GM21528 (cell line): ENCODE measurements around the gene OPCML.

Source experiments
- ATAC-seq: cut with Tn5 transposase; IDR thresholded peaks from one replicate; pipeline ENCODE4 v1.9.1; 2021; ENCODE audit warnings: mild to moderate bottlenecking, moderate library complexity; ENCODE audit not compliant: unreplicated experiment, low FRiP score

OPCML gene

GRCh38 chr11:133381761-133382130 is 150.6 kb downstream of the OPCML start:
- ATAC-seq: no peak

GRCh38 chr11:133366147-133366546 is 166.2 kb downstream of the OPCML start:
- no peak for ATAC-seq

DNA sequence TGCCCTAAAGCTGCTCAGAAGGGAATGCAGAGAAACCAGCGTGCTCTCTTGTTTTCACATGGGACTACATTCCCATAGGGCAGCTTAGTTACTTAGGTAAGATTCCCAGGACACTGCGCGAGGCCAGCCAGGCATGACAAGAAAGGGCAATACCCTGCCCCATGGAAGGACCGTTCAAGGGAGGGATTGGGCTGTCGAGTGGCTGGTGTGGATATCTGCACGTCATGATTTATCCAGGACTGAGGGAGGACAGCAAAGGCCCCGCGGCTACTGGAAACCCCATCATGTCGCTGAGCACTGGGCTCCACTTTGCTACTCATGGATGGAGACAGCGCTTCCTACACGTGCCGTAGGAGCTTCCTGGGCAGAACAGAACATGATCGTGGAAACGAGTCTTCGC is 169.4 kb downstream of the OPCML start:
- ATAC-seq: no peak

GRCh38 chr11:133362156-133362555 is 170.1 kb downstream of the OPCML start:
- ATAC-seq: no peak

- ATAC-seq: no peak
Measured at GRCh38 chr11:133361689-133361994, 170.7 kb downstream of the OPCML start.

DNA sequence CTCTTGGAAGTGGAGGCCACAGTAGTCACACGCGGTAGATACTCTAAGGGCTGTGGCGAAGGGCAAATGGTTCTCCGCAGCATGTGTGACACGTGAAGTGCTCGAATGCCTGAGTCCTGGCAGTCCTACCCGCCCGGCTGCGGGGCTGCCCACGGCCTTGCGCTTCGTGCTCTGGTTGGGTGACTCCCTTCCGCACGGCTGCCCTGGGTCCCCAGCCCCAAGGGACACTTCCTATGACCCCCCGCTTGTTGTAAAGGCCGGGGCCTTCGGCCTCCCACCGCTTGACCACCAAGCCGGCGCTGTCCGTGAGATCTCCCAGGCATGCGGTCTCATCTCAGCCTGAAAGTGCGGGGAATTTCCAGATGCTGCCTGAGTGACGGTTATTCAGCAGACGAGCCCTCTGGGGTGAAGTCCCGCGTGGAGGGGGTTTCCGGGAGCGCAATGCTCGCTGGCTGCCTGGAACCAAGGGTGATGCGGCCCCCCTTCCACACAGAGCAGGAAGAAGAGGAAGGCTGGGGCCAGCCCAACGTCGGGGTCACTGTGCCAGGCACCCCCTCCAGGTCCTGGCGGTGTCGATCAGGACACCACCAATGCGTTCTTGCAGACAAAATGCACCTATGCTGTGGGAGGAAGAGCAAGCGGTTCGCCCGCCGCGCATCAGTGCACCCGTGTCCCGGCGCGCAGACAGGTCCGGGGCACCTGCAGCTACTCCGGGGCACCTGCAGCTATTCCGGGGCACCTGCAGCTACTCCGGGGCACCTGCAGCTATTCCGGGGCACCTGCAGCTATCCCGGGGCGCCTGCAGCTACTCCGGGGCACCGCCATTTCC is 171.2 kb downstream of the OPCML start:
- no peak for ATAC-seq

DNA sequence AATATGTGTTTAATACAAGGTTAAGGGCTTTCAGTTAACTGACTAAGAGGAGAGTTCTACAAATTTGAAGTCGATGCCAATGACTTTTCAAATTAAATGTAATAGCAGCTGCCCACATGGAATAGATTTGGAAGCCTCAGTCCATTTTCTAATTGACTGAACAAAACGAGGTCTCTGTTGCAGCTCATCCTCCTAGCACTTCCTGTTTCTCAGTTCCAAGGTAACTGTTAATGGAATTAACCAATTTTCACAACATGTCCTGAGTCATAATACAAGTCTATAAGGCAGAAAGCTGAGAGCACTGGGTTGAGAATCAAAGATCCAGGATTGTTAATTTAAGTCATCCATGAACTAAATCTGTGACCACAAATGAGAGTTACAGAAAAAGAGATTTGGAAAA is 177.2 kb downstream of the OPCML start:
- no peak for ATAC-seq

- ATAC-seq: no peak
Measured at GRCh38 chr11:133354069-133354468, 178.2 kb downstream of the OPCML start.

DNA sequence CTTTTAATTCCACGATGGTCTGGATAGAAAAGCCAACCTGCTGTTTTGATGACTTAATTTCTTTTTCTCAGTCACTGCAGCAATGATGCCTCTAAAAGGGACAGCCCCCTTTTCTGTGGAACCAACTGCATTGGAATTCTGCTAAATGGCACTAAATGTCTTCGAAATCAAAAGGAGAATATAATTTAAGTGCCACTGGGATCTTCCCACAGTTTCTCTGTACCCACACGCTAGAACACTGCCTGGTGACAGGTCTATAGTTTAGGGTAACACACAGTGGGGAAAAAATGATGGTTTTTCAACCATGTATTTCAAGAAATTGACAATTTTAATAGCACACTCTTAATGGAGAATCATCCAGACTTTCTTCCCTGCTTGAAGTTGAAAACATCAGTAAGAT is 182.3 kb downstream of the OPCML start:
- ATAC-seq: no peak

- ATAC-seq: no peak
Measured at GRCh38 chr11:133347988-133348387, 184.3 kb downstream of the OPCML start.

- ATAC-seq: no peak
Measured at GRCh38 chr11:133346137-133346536, 186.2 kb downstream of the OPCML start.

DNA sequence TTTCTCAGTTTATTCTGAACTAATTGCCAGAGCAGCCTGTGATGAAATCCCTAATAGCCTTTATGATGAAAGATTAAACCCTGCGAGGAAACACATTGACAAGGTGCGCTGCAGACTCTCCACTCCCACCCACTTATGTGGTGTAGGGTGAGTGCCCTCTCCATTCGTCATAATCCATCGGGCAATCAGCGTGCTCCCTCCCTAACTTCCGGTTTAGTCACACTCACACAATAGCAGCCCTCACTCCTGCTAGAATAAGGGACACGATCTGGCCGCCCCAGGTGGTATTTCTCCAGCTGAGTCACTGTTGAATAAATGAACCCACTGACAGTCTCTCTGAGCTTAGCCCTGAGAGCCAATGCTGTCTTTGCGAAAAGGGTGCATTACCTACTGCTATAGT is 188.3 kb downstream of the OPCML start:
- ATAC-seq: no peak

- ATAC-seq: no peak
Measured at GRCh38 chr11:133339495-133340140, 192.7 kb downstream of the OPCML start.

- no peak for ATAC-seq
Measured at GRCh38 chr11:133338588-133338987, 193.7 kb downstream of the OPCML start.

- no peak for ATAC-seq
Measured at GRCh38 chr11:133337951-133338418, 194.3 kb downstream of the OPCML start.

DNA sequence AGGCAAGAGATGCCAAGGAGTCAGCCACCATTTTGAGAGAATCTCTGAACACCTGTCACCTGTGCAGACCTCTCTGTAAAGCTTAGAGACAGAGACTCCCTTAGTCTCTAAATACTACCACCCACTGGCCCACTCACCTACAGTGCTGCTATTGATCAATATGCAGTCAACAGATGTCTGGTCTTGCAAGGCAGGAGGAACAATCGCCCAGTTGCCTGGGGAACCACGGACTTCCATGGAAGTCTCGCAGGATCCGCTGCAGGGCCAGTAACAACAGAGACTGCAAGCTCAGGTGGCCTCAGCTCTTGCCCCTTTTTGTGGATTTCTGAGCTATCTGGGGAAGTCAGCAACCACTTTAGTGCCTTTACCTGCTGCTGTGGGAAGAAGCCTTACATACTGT is 195.1 kb downstream of the OPCML start:
- no peak for ATAC-seq

- no peak for ATAC-seq
Measured at GRCh38 chr11:133331031-133331430, 201.3 kb downstream of the OPCML start.

DNA sequence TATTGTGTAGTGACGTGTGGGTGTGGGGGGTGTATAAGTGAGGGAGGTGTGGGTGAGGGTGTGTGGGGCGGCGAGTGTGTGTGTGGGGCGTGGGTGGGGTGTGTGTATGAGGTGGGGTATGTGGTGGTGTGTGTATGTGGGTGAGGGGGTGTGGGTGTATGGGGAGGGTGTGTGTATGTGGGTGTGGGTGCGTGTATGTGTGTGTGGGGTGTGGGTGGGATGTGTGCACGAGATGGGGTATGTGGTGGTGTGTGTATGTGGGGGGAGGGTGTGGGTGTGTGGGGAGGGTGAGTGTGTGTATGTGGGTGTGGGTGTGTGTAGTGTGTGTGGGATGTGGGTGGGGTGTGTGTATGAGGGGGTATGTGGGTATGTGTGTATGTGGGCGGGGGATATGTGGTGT is 205.5 kb downstream of the OPCML start:
- ATAC-seq: no peak

DNA sequence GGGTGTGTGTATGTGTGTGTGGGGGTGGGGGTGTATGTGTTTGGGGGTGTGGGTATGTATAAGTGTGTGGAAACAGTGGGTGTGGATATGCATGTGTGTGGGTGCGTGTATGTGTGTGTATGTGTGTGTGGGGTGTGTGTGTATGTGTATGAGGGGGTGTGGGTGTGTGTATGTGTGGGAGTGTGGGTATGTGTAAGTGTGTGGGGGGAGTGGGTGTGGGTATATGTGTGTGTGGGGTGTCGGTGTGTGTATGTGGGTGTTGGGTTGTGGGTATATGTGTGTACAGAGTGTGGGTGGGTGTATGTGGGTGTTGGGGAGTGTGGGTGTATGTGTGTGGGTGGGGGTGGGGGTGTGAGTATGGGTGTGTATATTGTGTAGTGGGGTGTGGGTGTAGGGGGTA is 206.0 kb downstream of the OPCML start:
- ATAC-seq: no peak

- no peak for ATAC-seq
Measured at GRCh38 chr11:133325711-133326110, 206.6 kb downstream of the OPCML start.

DNA sequence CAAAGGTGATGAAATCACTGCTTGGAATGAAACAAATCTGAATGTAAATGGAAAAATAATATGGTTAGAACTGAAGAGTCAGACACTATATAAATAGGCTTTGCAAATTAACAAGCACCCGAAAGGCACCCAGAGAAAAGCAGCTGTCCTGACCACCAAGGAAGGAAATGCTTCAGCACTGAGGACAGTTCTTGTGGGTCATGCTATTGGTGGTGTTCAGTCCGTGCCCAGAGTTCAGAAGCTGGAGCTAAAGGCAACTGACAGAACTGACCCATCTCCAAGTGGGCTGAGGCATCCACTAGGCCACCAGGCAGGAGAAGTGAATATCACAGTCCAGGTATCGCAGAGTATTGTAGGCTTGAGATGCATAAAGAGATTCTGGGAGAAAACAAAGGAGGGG is 208.9 kb downstream of the OPCML start:
- no peak for ATAC-seq

- no peak for ATAC-seq
Measured at GRCh38 chr11:133318221-133318620, 214.1 kb downstream of the OPCML start.
